GM12864 (cell line): ENCODE results near the gene TNFSF11.

Experiments
- DNase-seq: peaks from one replicate; pipeline ENCODE4 v3.0.0-alpha.2; 2011; ENCODE audit warnings: low read depth
- H3K4me3 ChIP-seq: 2 replicates; pipeline ENCODE4 v1.5.1; 2011; ENCODE audit warnings: mild to moderate bottlenecking, low read depth, low read length, control low read depth
- TF ChIP-seq, protein P1 (sequence below): IDR thresholded peaks from 2 replicates; pipeline ENCODE4 v1.5.1; 2011; ENCODE audit warnings: low read depth, mild to moderate bottlenecking, moderate library complexity, low read length, control low read depth, inconsistent platforms; ENCODE audit errors: missing control alignments

Gene TNFSF11, protein sequence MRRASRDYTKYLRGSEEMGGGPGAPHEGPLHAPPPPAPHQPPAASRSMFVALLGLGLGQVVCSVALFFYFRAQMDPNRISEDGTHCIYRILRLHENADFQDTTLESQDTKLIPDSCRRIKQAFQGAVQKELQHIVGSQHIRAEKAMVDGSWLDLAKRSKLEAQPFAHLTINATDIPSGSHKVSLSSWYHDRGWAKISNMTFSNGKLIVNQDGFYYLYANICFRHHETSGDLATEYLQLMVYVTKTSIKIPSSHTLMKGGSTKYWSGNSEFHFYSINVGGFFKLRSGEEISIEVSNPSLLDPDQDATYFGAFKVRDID

DNA sequence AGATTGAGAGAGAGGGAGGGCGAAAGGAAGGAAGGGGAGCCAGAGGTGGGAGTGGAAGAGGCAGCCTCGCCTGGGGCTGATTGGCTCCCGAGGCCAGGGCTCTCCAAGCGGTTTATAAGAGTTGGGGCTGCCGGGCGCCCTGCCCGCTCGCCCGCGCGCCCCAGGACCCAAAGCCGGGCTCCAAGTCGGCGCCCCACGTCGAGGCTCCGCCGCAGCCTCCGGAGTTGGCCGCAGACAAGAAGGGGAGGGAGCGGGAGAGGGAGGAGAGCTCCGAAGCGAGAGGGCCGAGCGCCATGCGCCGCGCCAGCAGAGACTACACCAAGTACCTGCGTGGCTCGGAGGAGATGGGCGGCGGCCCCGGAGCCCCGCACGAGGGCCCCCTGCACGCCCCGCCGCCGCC, at the start of gene TNFSF11:
TNFSF11 (plus strand) TSS at position 142 of the 400 bp plus-strand sequence; CDS start at position 294, 152 bp downstream.
- TF ChIP-seq, protein P1, sequence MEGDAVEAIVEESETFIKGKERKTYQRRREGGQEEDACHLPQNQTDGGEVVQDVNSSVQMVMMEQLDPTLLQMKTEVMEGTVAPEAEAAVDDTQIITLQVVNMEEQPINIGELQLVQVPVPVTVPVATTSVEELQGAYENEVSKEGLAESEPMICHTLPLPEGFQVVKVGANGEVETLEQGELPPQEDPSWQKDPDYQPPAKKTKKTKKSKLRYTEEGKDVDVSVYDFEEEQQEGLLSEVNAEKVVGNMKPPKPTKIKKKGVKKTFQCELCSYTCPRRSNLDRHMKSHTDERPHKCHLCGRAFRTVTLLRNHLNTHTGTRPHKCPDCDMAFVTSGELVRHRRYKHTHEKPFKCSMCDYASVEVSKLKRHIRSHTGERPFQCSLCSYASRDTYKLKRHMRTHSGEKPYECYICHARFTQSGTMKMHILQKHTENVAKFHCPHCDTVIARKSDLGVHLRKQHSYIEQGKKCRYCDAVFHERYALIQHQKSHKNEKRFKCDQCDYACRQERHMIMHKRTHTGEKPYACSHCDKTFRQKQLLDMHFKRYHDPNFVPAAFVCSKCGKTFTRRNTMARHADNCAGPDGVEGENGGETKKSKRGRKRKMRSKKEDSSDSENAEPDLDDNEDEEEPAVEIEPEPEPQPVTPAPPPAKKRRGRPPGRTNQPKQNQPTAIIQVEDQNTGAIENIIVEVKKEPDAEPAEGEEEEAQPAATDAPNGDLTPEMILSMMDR: no peak
- DNase-seq: no peak
- peak within 1 kb of the TSS; percentile 67 for H3K4me3 ChIP-seq

DNA sequence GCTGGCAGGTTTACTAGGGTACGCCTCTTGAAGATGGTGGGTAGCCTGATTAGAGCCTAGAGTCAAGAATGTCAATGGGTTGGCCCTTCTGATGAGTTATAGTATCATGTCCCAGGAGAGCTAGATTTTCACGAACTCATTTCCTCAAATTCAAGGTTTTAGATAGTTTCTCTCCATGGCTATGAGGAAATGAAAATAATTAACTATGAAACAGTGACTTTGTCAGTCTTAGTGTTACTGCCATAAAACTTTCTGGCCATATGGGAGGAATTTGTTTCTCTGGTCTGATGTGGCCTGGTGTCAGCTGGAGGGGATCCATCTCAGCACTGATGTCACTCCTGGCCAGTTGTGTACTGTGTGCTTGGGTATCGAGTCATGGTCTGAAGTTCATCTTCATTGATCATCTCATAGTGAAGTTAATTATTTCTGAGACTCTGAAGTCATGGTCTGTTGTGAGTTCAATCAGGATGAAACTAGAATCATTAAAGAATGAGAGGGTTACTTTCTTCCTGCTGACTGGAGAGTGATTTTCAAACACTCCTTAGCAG, 49.4 kb upstream of the TNFSF11 start:
- no peak for DNase-seq
- TF ChIP-seq, protein P1: no peak
- H3K4me3 ChIP-seq: no peak overlapping the region

DNA sequence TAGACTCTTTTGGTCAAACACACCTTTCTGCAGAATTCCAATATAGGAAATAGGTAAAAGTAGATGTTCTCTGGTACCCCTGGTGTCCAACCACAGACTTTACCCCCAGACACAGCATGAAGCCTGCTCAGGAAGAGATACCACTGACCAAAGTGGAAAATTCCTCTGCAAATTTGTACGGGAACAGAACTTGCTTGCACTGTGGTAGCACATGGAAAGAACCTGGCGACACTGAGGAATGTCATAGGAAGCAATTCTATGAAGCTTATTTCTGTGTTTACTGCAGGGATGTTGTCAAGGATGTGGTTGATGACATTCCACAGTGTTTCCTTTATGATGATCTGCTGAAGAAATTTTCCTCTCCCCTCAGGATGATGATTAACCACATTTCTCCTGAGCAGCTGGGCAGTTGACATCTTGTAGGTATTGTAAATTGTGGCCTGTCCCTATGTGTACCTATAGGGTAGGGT, 48.9 kb upstream of the TNFSF11 start:
- no peak overlapping the region for H3K4me3 ChIP-seq
- TF ChIP-seq, protein P1: no peak
- DNase-seq: no peak

DNA sequence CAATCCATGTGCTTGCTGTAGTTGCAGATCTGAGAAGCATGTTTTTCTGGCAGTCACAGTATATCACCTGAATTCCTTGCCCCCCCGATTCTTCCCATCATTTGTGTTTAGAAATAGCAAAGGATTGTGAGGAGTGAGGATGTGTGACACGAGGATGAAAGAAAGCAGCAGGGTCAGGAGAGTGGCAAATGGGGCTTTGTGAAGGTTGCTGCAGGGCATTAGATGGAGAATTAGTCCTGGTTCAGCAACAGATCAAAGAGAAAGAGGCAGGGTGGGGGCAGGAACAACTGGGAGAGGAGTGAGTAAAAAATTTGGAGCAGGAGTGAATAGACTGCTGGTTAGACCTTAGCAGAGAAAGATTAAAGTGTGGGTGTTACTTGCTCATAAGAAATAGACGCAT, 47.7 kb upstream of the TNFSF11 start:
- no peak overlapping the region for H3K4me3 ChIP-seq
- TF ChIP-seq, protein P1: no peak
- no peak for DNase-seq

DNA sequence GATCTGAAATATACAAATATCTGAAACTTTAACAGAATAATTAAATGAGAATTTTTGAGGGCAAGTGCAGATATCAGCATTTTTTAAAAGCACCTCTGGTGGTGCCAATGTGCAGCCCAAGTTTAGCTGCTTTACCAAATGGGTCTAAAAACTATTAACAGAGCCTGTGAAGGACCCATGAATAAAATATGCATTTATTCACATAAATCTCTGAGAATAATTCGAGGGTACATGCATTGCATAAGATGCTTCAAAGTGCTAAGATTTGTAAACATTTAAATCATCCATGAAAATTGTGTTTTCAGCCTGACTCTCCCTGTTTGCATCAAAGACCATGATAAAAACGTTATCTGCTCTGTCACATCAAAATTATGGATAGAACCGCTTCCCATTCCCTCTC, 47.1 kb upstream of the TNFSF11 start:
- no peak for DNase-seq
- TF ChIP-seq, protein P1: no peak
- H3K4me3 ChIP-seq: no peak overlapping the region

DNA sequence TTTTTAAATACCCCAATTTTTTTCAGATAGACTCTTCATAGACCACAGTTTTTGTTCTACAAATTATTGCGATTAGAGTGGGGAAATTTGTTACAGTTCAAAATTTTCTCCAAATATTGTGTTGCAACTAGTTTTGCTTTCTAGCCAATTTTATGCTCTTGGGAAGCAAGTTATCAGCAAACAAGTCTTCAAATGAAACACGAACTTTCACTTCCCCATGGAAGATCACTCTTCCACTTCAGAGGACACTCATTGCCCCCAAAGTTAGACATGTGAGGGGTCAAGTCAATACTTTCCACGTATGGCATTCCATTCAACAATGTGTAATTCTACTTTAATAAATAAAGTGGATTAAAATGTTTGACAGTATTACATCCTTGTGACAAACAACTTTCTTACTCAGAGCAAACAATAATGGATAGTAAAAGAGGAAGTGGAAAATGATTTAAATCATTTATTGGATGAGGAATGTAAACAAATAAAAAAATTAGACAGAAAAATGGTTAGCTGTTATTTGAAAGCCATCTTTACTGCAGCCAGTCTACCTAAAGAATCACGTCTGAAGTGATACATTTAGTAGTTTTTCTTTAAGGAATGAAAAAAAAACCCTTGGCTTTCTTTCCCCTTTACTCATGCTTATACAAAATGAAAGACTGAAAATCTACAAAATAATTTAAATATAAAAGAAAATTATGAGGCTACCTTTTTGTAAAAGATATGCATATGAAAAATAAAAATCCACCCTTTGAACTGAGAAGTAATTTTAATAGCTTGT, 41.2 kb upstream of the TNFSF11 start:
- no peak overlapping the region for H3K4me3 ChIP-seq
- peak; percentile 46 for DNase-seq
- TF ChIP-seq, protein P1: no peak
